ENCODE results near the gene CUL1.

DNA sequence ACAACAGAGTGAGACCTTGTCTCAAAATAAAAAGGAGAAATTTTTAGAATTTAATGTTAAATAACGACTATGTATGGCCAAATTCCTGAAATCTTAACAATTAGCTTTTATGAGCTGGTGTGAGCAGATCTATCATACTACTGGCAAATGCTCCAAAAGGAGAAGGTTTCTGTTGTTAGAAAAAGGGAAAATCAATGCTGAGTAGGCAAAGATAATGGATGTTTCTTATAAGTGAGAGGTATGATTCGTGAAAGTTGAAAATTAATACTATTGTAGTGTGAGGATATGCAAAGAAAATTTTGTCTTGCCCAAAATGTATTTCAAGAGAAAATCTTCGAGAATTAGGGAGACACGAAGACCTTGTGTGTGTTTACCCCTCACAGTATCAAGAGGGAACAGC is 40.8 kb upstream of the CUL1 start:
- TF ChIP-seq, protein P1, sequence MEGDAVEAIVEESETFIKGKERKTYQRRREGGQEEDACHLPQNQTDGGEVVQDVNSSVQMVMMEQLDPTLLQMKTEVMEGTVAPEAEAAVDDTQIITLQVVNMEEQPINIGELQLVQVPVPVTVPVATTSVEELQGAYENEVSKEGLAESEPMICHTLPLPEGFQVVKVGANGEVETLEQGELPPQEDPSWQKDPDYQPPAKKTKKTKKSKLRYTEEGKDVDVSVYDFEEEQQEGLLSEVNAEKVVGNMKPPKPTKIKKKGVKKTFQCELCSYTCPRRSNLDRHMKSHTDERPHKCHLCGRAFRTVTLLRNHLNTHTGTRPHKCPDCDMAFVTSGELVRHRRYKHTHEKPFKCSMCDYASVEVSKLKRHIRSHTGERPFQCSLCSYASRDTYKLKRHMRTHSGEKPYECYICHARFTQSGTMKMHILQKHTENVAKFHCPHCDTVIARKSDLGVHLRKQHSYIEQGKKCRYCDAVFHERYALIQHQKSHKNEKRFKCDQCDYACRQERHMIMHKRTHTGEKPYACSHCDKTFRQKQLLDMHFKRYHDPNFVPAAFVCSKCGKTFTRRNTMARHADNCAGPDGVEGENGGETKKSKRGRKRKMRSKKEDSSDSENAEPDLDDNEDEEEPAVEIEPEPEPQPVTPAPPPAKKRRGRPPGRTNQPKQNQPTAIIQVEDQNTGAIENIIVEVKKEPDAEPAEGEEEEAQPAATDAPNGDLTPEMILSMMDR (IDR thresholded peaks at IDR 0.05): no peak
- TF ChIP-seq POLR2A (IDR thresholded peaks at IDR 0.05): no peak

Measured in uterus (tissue), 2 donors.